PFSK-1 (cell line): Measurements from ENCODE around the gene NRDC.

Source experiments
- FOXP2 ChIP-seq: optimal IDR thresholded peaks from 2 replicates; pipeline ENCODE3; 2011; ENCODE audit warnings: borderline replicate concordance, control low read depth, inconsistent platforms; ENCODE audit not compliant: insufficient read depth; ENCODE audit errors: extremely low read length, extremely low read depth
- POLR2AphosphoS5 ChIP-seq: IDR thresholded peaks from 2 replicates; pipeline ENCODE4 v1.6.1; 2012; ENCODE audit warnings: low read depth, mild to moderate bottlenecking, control low read depth, low read length, moderate library complexity
- REST ChIP-seq, 2 experiments: IDR thresholded peaks; 2 replicates each; pipeline versions ENCODE4 v1.6.1 to v1.8.0; 2011 to 2012; ENCODE audit warnings: low read depth in 2 of 2, low read length in 2 of 2, control low read depth in 1 of 2, inconsistent platforms in 1 of 2, mild to moderate bottlenecking in 1 of 2, moderate library complexity in 1 of 2; ENCODE audit not compliant: insufficient read depth in 1 of 2
- SIN3A ChIP-seq: IDR thresholded peaks from 2 replicates; pipeline ENCODE4 v1.6.1; 2012; ENCODE audit warnings: mild to moderate bottlenecking, low read length, moderate library complexity, borderline replicate concordance; ENCODE audit not compliant: insufficient read depth
- TAF1 ChIP-seq: IDR thresholded peaks from 2 replicates; pipeline ENCODE4 v1.6.1; 2012; ENCODE audit warnings: low read length, control low read depth, borderline replicate concordance; ENCODE audit not compliant: insufficient read depth

NRDC gene

GRCh38 chr1:51749151-51749550 lies 129.4 kb downstream of the NRDC start:
- TF ChIP-seq FOXP2: no peak
- no peak for TF ChIP-seq TAF1
- no peak for TF ChIP-seq REST (IDR thresholded peaks at IDR 0.05; ENCODE audit: insufficient read depth in 1 of 2, low read depth in 2 of 2, low read length in 2 of 2)
- no peak for TF ChIP-seq SIN3A
- no peak for TF ChIP-seq POLR2AphosphoS5

- TF ChIP-seq POLR2AphosphoS5 (no peak), TAF1 (no peak), FOXP2 (no peak), REST (IDR thresholded peaks at IDR 0.05; ENCODE audit: insufficient read depth in 1 of 2, low read depth in 2 of 2, low read length in 2 of 2) (no peak), SIN3A (no peak)
Observed at GRCh38 chr1:51745304-51745570, 133.3 kb downstream of the NRDC start.

GRCh38 chr1:51744506-51745303 lies 133.8 kb downstream of the NRDC start:
- no peak for TF ChIP-seq REST (IDR thresholded peaks at IDR 0.05; ENCODE audit: insufficient read depth in 1 of 2, low read depth in 2 of 2, low read length in 2 of 2)
- TF ChIP-seq SIN3A: no peak
- no peak for TF ChIP-seq TAF1
- TF ChIP-seq FOXP2: no peak
- no peak for TF ChIP-seq POLR2AphosphoS5

GRCh38 chr1:51741121-51741681 lies 137.3 kb downstream of the NRDC start:
- TF ChIP-seq FOXP2 (no peak), REST (IDR thresholded peaks at IDR 0.05; ENCODE audit: insufficient read depth in 1 of 2, low read depth in 2 of 2, low read length in 2 of 2) (no peak), TAF1 (no peak), SIN3A (no peak), POLR2AphosphoS5 (no peak)
